ENCODE results near the gene TMEM165.

- TF ChIP-seq CTCF (conservative IDR thresholded peaks at IDR 0.05 in 1 of 2, IDR thresholded peaks at IDR 0.05 in 1 of 2; ENCODE audit: low read depth in 1 of 2, low read length in 2 of 2) = no peak
- TF ChIP-seq EZH2 (IDR thresholded peaks at IDR 0.05; ENCODE audit: low read length, missing control alignments) = no peak
These were observed 70.2 kb downstream of the TMEM165 start for GRCh38 chr4:55466001-55466400.

All from fibroblast of lung (primary cell).